GM21528 (cell line): ENCODE data around the gene RAPGEF1.

Experiments
- ATAC-seq: cut with Tn5 transposase; IDR thresholded peaks from one replicate; pipeline ENCODE4 v1.9.1; 2021; ENCODE audit warnings: mild to moderate bottlenecking, moderate library complexity; ENCODE audit not compliant: unreplicated experiment, low FRiP score

The RAPGEF1 gene

GRCh38 chr9:131732636-131733289 lies 7.1 kb downstream of the RAPGEF1 start:
- no peak for ATAC-seq

- ATAC-seq, result no peak
These were observed 7.8 kb downstream of the RAPGEF1 start for GRCh38 chr9:131732061-131732526.

- ATAC-seq, result no peak
These were observed 8.2 kb downstream of the RAPGEF1 start for GRCh38 chr9:131731644-131732043.

GRCh38 chr9:131731237-131731636 lies 8.6 kb downstream of the RAPGEF1 start:
- no peak for ATAC-seq

GRCh38 chr9:131728961-131729360 lies 10.9 kb downstream of the RAPGEF1 start:
- peak; percentile 21 for ATAC-seq

GRCh38 chr9:131728546-131728910 lies 11.3 kb downstream of the RAPGEF1 start:
- ATAC-seq, result no peak

- ATAC-seq, result peak; percentile 31
These were observed 11.9 kb downstream of the RAPGEF1 start for GRCh38 chr9:131727795-131728545.

- ATAC-seq, result no peak
These were observed 12.6 kb downstream of the RAPGEF1 start for GRCh38 chr9:131727184-131727759.

- no peak for ATAC-seq
These were observed 15.2 kb downstream of the RAPGEF1 start for GRCh38 chr9:131724683-131725082.

GRCh38 chr9:131723632-131724031 lies 16.2 kb downstream of the RAPGEF1 start:
- no peak for ATAC-seq

GRCh38 chr9:131722255-131722654 lies 17.6 kb downstream of the RAPGEF1 start:
- no peak for ATAC-seq

- no peak for ATAC-seq
These were observed 18.8 kb downstream of the RAPGEF1 start for GRCh38 chr9:131721076-131721475.

- no peak for ATAC-seq
These were observed 19.5 kb downstream of the RAPGEF1 start for GRCh38 chr9:131720330-131720729.

- ATAC-seq, result no peak
These were observed 20.5 kb downstream of the RAPGEF1 start for GRCh38 chr9:131719262-131719908.

- no peak for ATAC-seq
These were observed 22.0 kb downstream of the RAPGEF1 start for GRCh38 chr9:131717719-131718460.

- ATAC-seq, result no peak
These were observed 24.0 kb downstream of the RAPGEF1 start for GRCh38 chr9:131715906-131716305.

- ATAC-seq, result no peak
These were observed 25.1 kb downstream of the RAPGEF1 start for GRCh38 chr9:131714821-131715220.

GRCh38 chr9:131714161-131714646 lies 25.7 kb downstream of the RAPGEF1 start:
- ATAC-seq, result no peak

GRCh38 chr9:131713016-131713415 lies 26.9 kb downstream of the RAPGEF1 start:
- ATAC-seq, result no peak

- no peak for ATAC-seq
These were observed 27.6 kb downstream of the RAPGEF1 start for GRCh38 chr9:131712151-131712716.
